GM12892 (cell line): ENCODE data around the gene C3orf20.

Experiments used
- POLR2A ChIP-seq: IDR thresholded peaks from 2 replicates; pipeline ENCODE4 v1.6.1; 2011; ENCODE audit warnings: low read depth, low read length, control low read depth
- POLR2AphosphoS5 ChIP-seq: IDR thresholded peaks from 2 replicates; pipeline ENCODE4 v1.6.1; 2011; ENCODE audit warnings: low read depth, low read length, control low read depth
- TAF1 ChIP-seq: IDR thresholded peaks from 2 replicates; pipeline ENCODE4 v1.6.1; 2011; ENCODE audit warnings: low read depth, mild to moderate bottlenecking, control low read depth, low read length, borderline replicate concordance

DNA sequence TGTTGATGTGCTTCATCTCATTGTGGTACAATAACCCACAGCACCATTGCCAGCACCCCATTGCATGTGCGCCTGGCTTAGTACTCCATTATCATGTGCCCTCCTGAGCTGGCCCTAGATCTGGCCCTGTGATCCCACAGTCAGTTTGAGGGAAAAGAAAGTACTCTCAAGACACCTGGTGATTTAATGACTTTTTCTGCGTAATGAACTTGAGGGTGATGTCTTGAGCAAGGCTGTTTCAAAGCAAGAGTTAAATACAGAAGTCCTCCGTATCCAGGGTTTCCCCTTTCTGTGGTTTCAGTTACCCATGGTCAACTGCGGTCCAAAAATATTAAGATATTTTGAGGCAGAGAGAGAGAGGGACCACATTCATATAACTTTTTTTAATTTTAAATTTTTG lies 16.3 kb downstream of the C3orf20 start:
- TF ChIP-seq POLR2A = no peak
- TF ChIP-seq POLR2AphosphoS5 = no peak
- TF ChIP-seq TAF1 = no peak
